A549 treated with CORT108297 at 1 μM for 4 hours (cell line): ENCODE data around the gene LIPF. TPM values are rescaled to one million over a fixed set of nuclear protein-coding genes. Genes with fewer than 3 reads are reported as not detected.

Experiments
- total RNA-seq: library from RNA; stranded (reverse); fragments of 200-300 nt; extraction: Qiagen RNA extraction; gene quantifications from 5 replicates; pipeline ENCODE4 v1.2.3, GENCODE V29; 2022

The LIPF gene, protein sequence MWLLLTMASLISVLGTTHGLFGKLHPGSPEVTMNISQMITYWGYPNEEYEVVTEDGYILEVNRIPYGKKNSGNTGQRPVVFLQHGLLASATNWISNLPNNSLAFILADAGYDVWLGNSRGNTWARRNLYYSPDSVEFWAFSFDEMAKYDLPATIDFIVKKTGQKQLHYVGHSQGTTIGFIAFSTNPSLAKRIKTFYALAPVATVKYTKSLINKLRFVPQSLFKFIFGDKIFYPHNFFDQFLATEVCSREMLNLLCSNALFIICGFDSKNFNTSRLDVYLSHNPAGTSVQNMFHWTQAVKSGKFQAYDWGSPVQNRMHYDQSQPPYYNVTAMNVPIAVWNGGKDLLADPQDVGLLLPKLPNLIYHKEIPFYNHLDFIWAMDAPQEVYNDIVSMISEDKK
- not detected in 5 replicates for total RNA-seq

DNA sequence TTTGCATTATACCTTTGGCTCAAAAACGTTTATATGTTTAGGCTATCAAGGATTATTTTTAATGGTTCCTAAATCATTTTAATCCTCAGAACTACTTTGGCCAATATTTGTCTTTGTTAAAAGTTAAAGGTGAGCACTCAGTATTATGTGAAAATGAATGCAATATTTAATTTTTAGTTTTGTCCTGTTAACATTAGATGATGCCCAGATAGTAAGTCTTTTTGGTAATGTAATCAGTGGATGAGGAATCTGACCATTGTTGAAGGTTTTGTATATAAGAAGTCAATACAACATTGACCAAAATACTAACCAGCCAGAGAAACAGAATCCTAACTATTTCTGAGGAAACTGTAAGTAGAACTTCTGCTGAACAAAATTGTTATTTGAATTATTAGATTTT lies at the start of gene LIPF:
TSS of gene LIPF (plus strand) at position 301 of the 400 bp plus-strand sequence. CDS start 2,856 bp downstream, outside the sequence.

GRCh38 chr10:88705958-88706357 lies 41.7 kb downstream of the LIPF start, which contains the start of gene LIPK:
Gene LIPK (plus strand): TSS chr10:88706249. CDS start chr10:88724544, 18,295 bp downstream.

Other genes starting within 250 kb of the LIPF start
- 8.0 to 9.6 TPM (median 8.7 TPM) in 5 replicates for gene RNLS, start 81.1 kb upstream of the LIPF start, total RNA-seq
- not detected in 5 replicates for gene LIPJ, start 77.7 kb upstream of the LIPF start, total RNA-seq
- not detected in 5 replicates for gene LIPK, start 41.8 kb downstream of the LIPF start, total RNA-seq
- not detected in 5 replicates for gene LIPN, start 95.6 kb downstream of the LIPF start, total RNA-seq
- gene LIPM, start 138.3 kb downstream of the LIPF start, total RNA-seq: not detected in 5 replicates
- gene ANKRD22, start 187.4 kb downstream of the LIPF start, total RNA-seq: 0.27 to 0.54 TPM (median 0.34 TPM) in 5 replicates
- 30.9 to 35.2 TPM (median 33.8 TPM) in 5 replicates for gene STAMBPL1, start 215.8 kb downstream of the LIPF start, total RNA-seq